HG02870 (cell line): ENCODE results near the gene PCCA.
"Not testable (repeated sequence)": the region's sequence is repeated elsewhere in the genome, so short reads cannot be mapped to it uniquely, and the experiment has no call there.

Source experiments
- ATAC-seq: cut with Tn5 transposase; IDR thresholded peaks from one replicate; pipeline ENCODE4 v1.9.1; 2021; ENCODE audit warnings: mild to moderate bottlenecking, moderate library complexity; ENCODE audit not compliant: unreplicated experiment

PCCA gene

GRCh38 chr13:100521851-100522617 is 433.1 kb downstream of the PCCA start:
- ATAC-seq, result no peak

DNA sequence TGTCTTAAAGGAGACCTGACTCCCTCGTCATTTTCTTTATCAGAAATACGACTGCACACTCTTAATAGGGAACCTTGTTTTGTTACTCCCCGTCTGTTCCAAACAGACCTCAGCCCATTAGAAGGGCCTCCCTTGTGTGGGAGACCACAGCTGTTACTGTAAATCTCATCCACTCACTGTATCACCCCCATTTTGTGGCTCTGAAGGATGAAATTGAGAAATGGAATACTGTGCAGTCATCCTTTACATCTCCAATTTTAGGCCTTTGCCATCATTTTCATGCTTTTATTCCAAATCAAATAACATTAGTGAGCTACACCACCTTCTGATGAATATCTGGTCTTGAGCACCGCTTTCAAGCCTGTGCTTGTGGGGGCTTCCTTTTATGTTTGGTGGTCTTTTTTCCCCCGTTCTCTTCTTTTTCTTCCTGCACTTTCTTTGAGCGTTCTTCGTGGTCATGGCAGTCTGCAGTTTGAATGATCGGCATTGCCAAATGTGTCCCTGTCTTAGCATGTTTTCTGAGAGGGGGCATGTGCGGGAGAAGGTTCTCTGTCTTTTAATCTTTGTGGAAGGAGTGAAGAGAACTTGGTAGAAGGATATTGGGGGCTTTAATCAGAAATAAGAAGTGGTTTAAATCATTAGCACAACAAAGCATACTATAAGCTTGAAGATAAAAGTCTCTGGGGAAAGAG is 433.9 kb downstream of the PCCA start:
- ATAC-seq, result no peak

DNA sequence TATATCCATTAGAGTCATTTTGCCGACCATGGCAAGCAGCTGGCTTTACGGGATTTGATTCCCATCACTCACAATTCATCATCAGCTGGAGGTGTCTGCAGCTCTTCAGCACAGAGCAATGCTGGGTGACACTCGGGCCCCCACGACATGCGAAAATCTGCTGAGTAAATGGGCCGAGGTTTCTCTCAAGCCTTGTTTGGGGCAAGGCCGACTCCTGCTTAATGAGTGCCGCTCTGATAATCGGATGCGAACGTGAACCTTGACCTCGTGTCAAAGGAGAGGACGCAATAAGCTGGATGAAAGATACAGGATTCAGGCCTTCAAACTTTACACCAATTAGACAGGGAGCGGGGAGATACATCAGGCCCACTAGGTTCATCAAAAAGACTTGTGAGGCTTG is 434.5 kb downstream of the PCCA start:
- ATAC-seq, result no peak

- no peak for ATAC-seq
These were observed 435.1 kb downstream of the PCCA start for GRCh38 chr13:100523981-100524386.

DNA sequence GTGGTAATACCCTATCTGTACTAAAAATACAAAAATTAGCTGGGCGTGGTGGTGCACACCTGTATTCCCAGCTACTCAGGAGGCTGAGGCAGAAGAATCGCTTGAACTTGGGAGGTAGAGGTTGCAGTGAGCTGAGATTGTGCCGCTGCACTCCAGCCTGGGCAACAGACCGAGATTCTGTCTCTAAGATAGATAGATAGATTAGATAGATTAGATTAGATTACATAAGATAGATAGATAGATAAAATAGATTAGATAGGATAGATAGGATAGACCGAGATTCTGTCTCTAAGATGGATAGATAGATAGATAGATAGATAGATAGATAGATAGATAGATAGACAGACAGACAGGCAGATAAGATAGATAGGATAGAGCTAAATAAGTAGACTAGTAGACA is 435.8 kb downstream of the PCCA start:
- ATAC-seq, result not testable (repeated sequence)

DNA sequence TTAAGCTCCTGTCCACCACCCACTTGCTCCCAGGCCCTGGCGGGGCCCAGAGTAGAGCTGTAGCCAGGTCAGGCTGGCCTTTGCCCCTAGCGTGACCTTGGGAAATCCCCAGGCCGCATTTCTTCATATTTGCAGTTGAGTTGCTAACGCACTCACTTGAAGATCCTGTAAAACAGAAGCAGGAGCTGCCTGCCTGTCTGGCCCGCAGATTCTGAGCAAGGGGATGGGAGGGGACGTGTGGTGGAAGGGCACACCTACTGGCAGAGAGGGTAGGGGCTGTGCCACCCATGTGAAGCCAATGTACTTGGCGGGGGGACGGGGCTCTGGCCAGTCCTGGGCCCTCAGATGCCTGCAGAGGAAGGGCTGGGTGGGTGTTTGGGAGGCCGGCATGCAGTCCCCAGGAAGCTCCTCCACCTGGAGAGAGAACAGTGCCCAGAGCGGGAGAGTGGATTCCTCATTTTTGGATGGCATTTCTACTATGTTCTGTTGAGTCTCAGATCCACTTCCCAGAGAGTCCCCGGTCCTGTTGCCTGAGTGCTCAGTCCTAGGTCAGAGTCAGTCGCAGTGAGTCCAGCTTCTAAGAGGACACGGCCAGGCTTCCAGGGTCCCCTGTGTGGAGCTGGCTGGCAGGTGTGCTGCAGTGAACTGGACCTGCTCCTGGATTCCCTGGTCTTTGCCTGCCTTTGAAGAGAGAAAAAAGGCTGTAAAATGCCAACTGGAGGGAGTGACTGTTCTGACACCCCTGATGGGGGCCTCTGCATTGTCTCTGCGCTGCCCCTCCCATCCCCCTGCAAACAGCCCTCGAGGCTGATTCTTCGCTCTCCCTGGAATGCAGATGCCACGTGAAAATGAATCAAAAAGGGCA is 436.8 kb downstream of the PCCA start:
- ATAC-seq, result no peak

- no peak for ATAC-seq
These were observed 437.6 kb downstream of the PCCA start for GRCh38 chr13:100526318-100527000.

- no peak for ATAC-seq
These were observed 438.8 kb downstream of the PCCA start for GRCh38 chr13:100527644-100528043.

DNA sequence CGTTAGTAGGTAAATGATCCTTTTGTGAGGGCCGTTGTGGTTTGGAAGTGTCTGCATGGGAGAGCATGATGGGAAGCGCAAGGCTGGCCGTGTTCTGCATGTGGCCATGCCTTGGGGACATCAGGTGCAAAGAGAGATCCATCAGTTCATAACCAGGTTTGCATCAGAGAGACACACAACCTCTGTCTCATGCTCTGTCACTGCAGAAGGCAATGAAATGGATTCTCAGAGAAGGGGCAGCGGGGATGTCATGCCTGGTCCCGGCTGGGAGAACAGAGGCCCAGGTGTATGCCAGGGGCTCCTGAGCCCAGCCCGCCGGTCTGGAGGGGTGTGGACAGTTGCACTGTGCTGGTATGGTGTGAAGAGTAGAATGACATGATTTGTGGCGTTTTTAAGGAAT is 439.5 kb downstream of the PCCA start:
- no peak for ATAC-seq

DNA sequence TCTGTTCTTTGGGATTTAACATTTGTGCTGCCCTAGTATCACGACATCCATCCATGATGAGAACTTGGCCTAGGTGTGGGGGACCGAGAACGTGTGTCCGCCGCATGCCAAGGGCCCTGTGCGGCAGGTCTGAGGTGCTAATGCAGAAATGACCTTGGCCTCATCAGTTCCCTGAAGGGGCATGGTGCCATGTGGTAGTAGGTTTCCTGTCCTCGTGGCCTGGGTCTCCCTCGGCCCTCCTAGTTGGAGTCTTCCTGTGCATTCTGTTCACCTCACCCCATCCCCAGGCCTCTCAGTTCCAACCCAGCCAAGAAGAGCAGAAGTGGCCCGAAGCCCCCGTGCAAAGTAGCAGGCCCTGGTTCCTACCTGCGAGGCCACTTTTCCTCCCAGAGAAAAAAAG is 439.9 kb downstream of the PCCA start:
- no peak for ATAC-seq

DNA sequence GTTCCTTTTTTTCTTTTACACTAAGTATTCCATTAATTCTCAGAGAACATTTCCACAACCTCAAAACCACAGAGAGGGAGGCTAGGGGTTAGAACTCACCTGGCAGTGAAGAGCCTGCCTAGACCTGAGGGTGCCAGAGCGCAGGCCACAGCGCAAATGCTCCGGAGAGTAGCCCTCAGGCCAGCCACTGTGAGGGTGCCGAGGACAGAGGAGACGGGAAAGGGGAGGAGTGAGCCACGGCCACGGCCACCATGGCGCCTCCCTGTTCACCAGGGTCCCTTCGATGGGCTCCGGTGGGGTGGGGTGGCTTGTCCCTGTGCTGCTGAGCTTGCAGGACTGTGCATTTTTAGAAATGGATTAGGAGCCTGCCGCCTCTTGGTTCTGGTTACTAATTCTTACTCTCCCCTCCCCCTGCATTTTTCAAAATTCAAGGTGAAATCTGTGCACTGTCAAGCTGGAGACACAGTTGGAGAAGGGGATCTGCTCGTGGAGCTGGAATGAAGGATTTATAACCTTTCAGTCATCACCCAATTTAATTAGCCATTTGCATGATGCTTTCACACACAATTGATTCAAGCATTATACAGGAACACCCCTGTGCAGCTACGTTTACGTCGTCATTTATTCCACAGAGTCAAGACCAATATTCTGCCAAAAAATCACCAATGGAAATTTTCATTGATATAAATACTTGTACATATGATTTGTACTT is 440.9 kb downstream of the PCCA start:
- ATAC-seq, result no peak

GRCh38 chr13:100530671-100531213 is 441.8 kb downstream of the PCCA start:
- ATAC-seq, result no peak

DNA sequence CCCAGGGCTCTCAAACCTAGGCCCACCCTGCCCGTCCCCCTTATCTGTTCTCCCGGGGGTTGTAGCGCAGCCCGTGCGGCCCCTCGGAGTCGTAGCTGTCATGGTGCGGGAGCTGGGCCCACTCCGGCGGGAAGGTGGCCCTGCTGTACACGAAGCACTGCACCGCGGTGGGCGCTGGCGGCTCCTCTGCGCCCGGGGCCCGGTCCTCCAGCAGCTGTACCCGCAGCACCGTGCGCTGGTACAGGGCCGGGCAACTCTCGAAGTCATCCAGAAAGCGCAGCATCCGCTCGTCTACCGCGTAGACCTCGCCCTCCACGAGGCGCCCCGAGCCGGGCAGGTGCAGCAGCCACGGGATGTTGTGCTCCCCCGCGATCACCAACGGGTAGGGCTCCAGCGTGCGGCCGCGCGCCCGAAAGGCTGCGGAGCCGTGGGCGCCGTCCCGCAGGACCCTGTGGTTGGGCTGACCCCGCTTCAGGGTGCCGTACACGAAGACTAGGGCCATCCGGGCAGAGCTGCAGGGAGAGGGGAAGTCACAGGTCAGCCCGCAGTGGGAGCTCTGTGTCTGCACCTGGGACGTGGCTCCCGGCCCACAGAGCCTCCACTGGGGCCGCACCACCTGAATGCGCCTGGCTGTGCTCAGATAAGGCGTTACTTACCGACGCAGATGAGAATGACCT is 443.3 kb downstream of the PCCA start:
- ATAC-seq, result no peak

GRCh38 chr13:100532836-100533435 is 444.0 kb downstream of the PCCA start:
- ATAC-seq, result no peak

DNA sequence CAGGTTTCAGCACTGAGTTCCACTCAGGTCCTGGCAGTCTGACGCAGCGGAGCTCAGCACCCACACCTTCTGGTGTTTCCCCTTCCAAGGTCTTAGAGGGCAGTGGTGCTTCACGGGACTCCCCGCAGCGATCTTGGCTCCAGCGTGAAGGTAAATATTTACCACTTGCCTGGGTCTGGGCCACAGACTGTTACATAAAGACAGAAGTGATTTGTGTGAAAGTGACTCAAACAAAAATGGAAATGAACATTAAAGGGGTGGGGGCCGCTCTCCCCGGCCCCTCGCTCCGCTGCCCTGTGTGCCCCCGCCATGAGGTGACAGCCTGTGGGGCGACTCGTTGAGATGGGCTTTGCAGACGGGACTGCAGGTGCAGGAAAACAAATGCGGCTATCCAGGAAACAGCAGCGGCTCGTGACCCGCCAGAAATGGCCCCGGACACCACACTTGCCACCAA is 444.7 kb downstream of the PCCA start:
- no peak for ATAC-seq

- ATAC-seq, result no peak
These were observed 445.4 kb downstream of the PCCA start for GRCh38 chr13:100534147-100534843.

DNA sequence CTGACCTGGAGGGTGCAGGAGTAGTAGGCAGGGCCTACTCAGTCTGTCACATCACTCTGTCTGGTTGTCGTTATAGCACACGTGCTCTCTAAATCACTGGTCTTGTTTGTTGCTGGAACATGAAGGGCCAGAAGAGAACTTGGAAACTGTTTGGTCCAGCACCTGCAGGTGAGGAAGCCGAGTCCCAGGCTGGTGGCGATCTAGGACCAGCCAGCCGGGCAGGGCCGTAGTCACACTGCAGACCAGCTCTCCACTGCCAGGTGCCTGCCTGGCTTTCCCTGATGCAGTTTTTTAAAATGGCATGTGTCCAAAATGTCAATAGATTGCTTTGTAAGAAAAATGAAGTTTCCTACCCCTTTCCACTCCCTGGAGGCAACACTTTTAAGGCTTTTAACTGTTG is 446.0 kb downstream of the PCCA start:
- ATAC-seq, result no peak

GRCh38 chr13:100535426-100536135 is 446.7 kb downstream of the PCCA start:
- no peak for ATAC-seq
